Myometrial cell (primary cell): ENCODE measurements around the gene CD200R1L. TPM values are rescaled to one million over a fixed set of nuclear protein-coding genes. Genes with fewer than 3 reads are reported as not detected.

ENCODE experiments used
- total RNA-seq: library from RNA; depleted of rRNA; stranded (reverse); fragments of >200 nt; gene quantifications from 2 replicates; pipeline ENCODE4 v1.2.3, GENCODE V29; 2015

CD200R1L gene, protein sequence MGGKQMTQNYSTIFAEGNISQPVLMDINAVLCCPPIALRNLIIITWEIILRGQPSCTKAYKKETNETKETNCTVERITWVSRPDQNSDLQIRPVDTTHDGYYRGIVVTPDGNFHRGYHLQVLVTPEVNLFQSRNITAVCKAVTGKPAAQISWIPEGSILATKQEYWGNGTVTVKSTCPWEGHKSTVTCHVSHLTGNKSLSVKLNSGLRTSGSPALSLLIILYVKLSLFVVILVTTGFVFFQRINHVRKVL
- not detected in 2 replicates for total RNA-seq

GRCh38 chr3:112846764-112847163, at the start of gene CD200R1L:
TSS of gene CD200R1L (minus strand) at chr3:112846864. CDS start at chr3:112829367, 17,497 bp downstream.

Other genes starting within 250 kb of the CD200R1L start
- gene CCDC80, start 205.7 kb downstream of the CD200R1L start, total RNA-seq = 316 and 318 TPM in 2 replicates
- gene CD200R1, start 128.2 kb upstream of the CD200R1L start, total RNA-seq = not detected in 2 replicates
- gene GTPBP8, start 144.1 kb upstream of the CD200R1L start, total RNA-seq = 41.8 and 46.3 TPM in 2 replicates